HepG2 (cell line): ENCODE measurements around the gene RARS2. TPM values are rescaled to one million over a fixed set of nuclear protein-coding genes. Genes with fewer than 3 reads are reported as not detected.

Experiments used
- ATAC-seq: fragments of 200-7000 bp; cut with Tn5 transposase; 3 replicates; pipeline ENCODE4 v1.9.1; 2020; ENCODE audit warnings: mild to moderate bottlenecking, moderate library complexity
- BruUV-seq: library from RNA; stranded (reverse); fragments of 400-500 nt; replicated peaks from 2 replicates; lab custom pipeline; 2021; lab: Mats Ljungman, UMichigan
- CTCF ChIA-PET: fragments of 300-600 bp; formaldehyde crosslinking; extraction: SDS; loops from one replicate; lab custom pipeline; 2021; ENCODE audit warnings: low total read pairs, inconsistent platforms, low intra/inter-chr PET ratio; lab: Yijun Ruan, JAX
- POLR2A ChIA-PET: fragments of 350-600 bp; sonication (Branson Sonifier 250); formaldehyde crosslinking; loops from one replicate; lab custom pipeline; 2020; ENCODE audit warnings: antibody characterized with exemption, inconsistent platforms; lab: Yijun Ruan, JAX
- DNase-seq: peaks from one replicate; pipeline ENCODE4 v3.0.0-alpha.2; 2015; ENCODE audit warnings: low spot score
- FAIRE-seq: peaks from 3 replicates; lab custom pipeline; 2011; peaks lifted over from hg19 to GRCh38; lab: Jason Lieb, UNC
- H2AFZ ChIP-seq: one replicate; pipeline ENCODE4 v1.6.1; 2011; ENCODE audit warnings: low read length, inconsistent platforms
- H3K27ac ChIP-seq: fragments of 300-600 bp; 3 replicates; pipeline ENCODE4 v1.8.0; 2011; ENCODE audit warnings: mixed run types, mild to moderate bottlenecking, mixed read lengths, low read length, inconsistent platforms; ENCODE audit not compliant: insufficient read depth; ENCODE audit errors: extremely low read length
- H3K27me3 ChIP-seq, 2 experiments: fragments of 200-600 bp in 1 of 2; 2 replicates in 1 of 2; 3 replicates in 1 of 2; pipeline versions ENCODE4 v1.6.0 to v1.8.0; 2011; ENCODE audit warnings: low read length in 2 of 2, mild to moderate bottlenecking in 2 of 2, moderate library complexity in 2 of 2, inconsistent platforms in 1 of 2; ENCODE audit not compliant: insufficient read depth in 2 of 2, control insufficient read depth in 1 of 2
- H3K36me3 ChIP-seq, 2 experiments: fragments of 200-600 bp in 1 of 2; replicated peaks in 1 of 2; 2 replicates in 1 of 2; 3 replicates in 1 of 2; pipeline versions ENCODE4 v1.5.1 to v1.8.0; 2011; ENCODE audit warnings: low read length in 2 of 2, inconsistent platforms in 1 of 2; ENCODE audit not compliant: insufficient read depth in 2 of 2, control insufficient read depth in 1 of 2
- H3K4me1 ChIP-seq: 2 replicates; pipeline ENCODE4 v1.5.1; 2012; ENCODE audit warnings: low read length, inconsistent platforms; ENCODE audit not compliant: insufficient read depth
- H3K4me2 ChIP-seq: 2 replicates; pipeline ENCODE4 v1.6.0; 2011; ENCODE audit warnings: low read depth, low read length, inconsistent platforms
- H3K4me3 ChIP-seq, 3 experiments: fragments of 200-600 bp in 1 of 3; sonication (generic), shearing (Covaris generic) in 1 of 3; replicated peaks in 1 of 3; 2 replicates each; pipeline ENCODE4 v1.5.1; 2011 to 2016; ENCODE audit warnings: low read length in 3 of 3, inconsistent platforms in 2 of 3, low read depth in 2 of 3, mild to moderate bottlenecking in 2 of 3, control low read depth in 1 of 3, mixed read lengths in 1 of 3; ENCODE audit not compliant: insufficient read depth in 1 of 3
- H3K79me2 ChIP-seq: one replicate; pipeline ENCODE4 v1.6.1; 2011; ENCODE audit warnings: low read length, inconsistent platforms; ENCODE audit not compliant: insufficient read depth
- H3K9ac ChIP-seq: 2 replicates; pipeline ENCODE4 v1.6.0; 2011; ENCODE audit warnings: mild to moderate bottlenecking, low read depth, low read length, inconsistent platforms; ENCODE audit not compliant: insufficient read depth
- H3K9me3 ChIP-seq: 2 replicates; pipeline ENCODE4 v1.5.1; 2012; ENCODE audit warnings: mild to moderate bottlenecking, low read length
- H4K20me1 ChIP-seq: 2 replicates; pipeline ENCODE4 v1.6.0; 2011; ENCODE audit warnings: inconsistent platforms, mild to moderate bottlenecking, low read length, moderate library complexity; ENCODE audit not compliant: insufficient read depth
- KLF9 ChIP-seq: IDR thresholded peaks from 2 replicates; pipeline ENCODE4 v1.6.1; 2016; ENCODE audit warnings: low read depth
- PAXIP1 ChIP-seq: sonication (generic); formaldehyde crosslinking; conservative IDR thresholded peaks from 2 replicates; pipeline ENCODE4 v1.4.0; 2020; ENCODE audit warnings: mild to moderate bottlenecking, missing genetic modification reagents, moderate library complexity
- PRDM4 ChIP-seq: sonication (generic); formaldehyde crosslinking; IDR thresholded peaks from 2 replicates; pipeline ENCODE4 v1.9.0; 2021; ENCODE audit warnings: missing genetic modification reagents, borderline replicate concordance
- RXRB ChIP-seq: IDR thresholded peaks from 2 replicates; pipeline ENCODE4 v1.6.1; 2016; ENCODE audit warnings: borderline replicate concordance, missing genetic modification reagents, missing compliant biosample characterization
- STAG1 ChIP-seq: sonication (generic); formaldehyde crosslinking; IDR thresholded peaks from 2 replicates; pipeline ENCODE4 v1.4.0; 2020; ENCODE audit warnings: missing genetic modification reagents
- UBTF ChIP-seq: sonication (generic); formaldehyde crosslinking; IDR thresholded peaks from 2 replicates; pipeline ENCODE4 v1.4.0; 2020; ENCODE audit warnings: mild to moderate bottlenecking, missing genetic modification reagents
- ZBTB21 ChIP-seq: sonication (generic); formaldehyde crosslinking; IDR thresholded peaks from 2 replicates; pipeline ENCODE4 v1.4.0; 2020; ENCODE audit warnings: missing genetic modification reagents
- ZBTB38 ChIP-seq: sonication (generic); formaldehyde crosslinking; IDR thresholded peaks from 2 replicates; pipeline ENCODE4 v1.5.1; 2020; ENCODE audit warnings: mild to moderate bottlenecking, missing genetic modification reagents
- ZBTB7A ChIP-seq: sonication (generic); formaldehyde crosslinking; IDR thresholded peaks from 2 replicates; pipeline ENCODE4 v1.8.0; 2022; ENCODE audit warnings: mild to moderate bottlenecking, missing genetic modification reagents
- ZNF503 ChIP-seq: sonication (generic); formaldehyde crosslinking; IDR thresholded peaks from 2 replicates; pipeline ENCODE4 v1.4.0; 2020; ENCODE audit warnings: missing genetic modification reagents
- ZNF614 ChIP-seq: IDR thresholded peaks from 2 replicates; pipeline ENCODE4 v1.6.1; 2018; ENCODE audit warnings: missing biosample characterization, missing genetic modification reagents, inconsistent platforms, borderline replicate concordance
- ZSCAN9 ChIP-seq: IDR thresholded peaks from 2 replicates; pipeline ENCODE4 v1.6.1; 2016; ENCODE audit warnings: borderline replicate concordance
- WGBS: methylation state at CpG from one replicate; pipeline ENCODE4 v1.1.6; 2017; ENCODE audit warnings: low lambda C conversion rate; 5-methylcytosine and 5-hydroxymethylcytosine counted together
- in situ Hi-C: cut with HindIII; loops from 2 replicates; pipeline ENCODE4 v1.10.0; 2017; ENCODE audit warnings: low pct_unique_long_range_greater_than_20kb; ENCODE audit not compliant: extremely low pct_ligation_motif_present
- intact Hi-C: fragments of 100-400 bp; cut with micrococcal nuclease; formaldehyde crosslinking; loops from one replicate; pipeline ENCODE4 v1.10.0; 2022; ENCODE audit not compliant: unreplicated experiment
- polyA plus RNA-seq, 8 experiments: library from polyadenylated mRNA; depleted of rRNA in 3 of 8; stranded (reverse) in 7 of 8; unstranded in 1 of 8; fragments of >200 nt; fragmentation: Illumina TruSeq in 4 of 8; extraction: Trizol in 4 of 8; gene quantifications; 2 replicates each; pipeline versions ENCODE4 v1.2.1 to v1.2.3, GENCODE V29; 2011 to 2016; ENCODE audit warnings: low read depth in 4 of 8, missing spikeins in 1 of 8, mixed read lengths in 1 of 8; ENCODE audit not compliant: insufficient read depth in 1 of 8
- total RNA-seq, 5 experiments: library from RNA; depleted of rRNA; stranded (reverse); fragments of >200 nt; fragmentation: Illumina TruSeq; extraction: Trizol; gene quantifications; 2 replicates each; pipeline ENCODE4 v1.2.3, GENCODE V29; 2016; ENCODE audit warnings: low read depth in 1 of 5

Gene RARS2
- total and polyA plus RNA-seq, 2 of the 13 experiments (the other 11 are each of a cell fraction or from before 2014, with no cell fraction given), result 23.4 to 80.1 TPM

GRCh38 chr6:87534377-87535047 lies 55.3 kb downstream of the RARS2 start:
- peak; percentile 95 for DNase-seq
- Histone ChIP-seq H4K20me1 (no peaks in the 10 kb centered on the region), H3K9me3 (no peaks in the 10 kb centered on the region), H3K27ac (peak overlapping the region; percentile 86), H3K27me3 (no peaks in the 10 kb centered on the region), H3K4me1 (peaks cover 52% of the 10 kb centered on the region), H3K4me3 (peak overlapping the region in 1 of 3 experiments; percentile 45; a peak in 2 of 6 replicates), H3K9ac (peak overlapping the region; percentile 59), H2AFZ (no peak overlapping the region), H3K79me2 (peaks cover 4% of the 10 kb centered on the region), H3K36me3 (peaks cover 5 to 24% of the 10 kb centered on the region in 2 experiments), H3K4me2 (peak overlapping the region; percentile 76)
- intact Hi-C loops (loop anchor here (5.0 kb wide), 2 partner anchors 48 to 138 kb away; no protein-coding TSS in a partner anchor), in situ Hi-C loops (no loop called here)
- ChIA-PET CTCF (no interaction called here), POLR2A (interaction anchor here (0.9 to 2.0 kb wide), 7 partner anchors 20 to 168 kb away, joined by 4 to 6 read pairs (median 4); partner anchors contain the start of genes AKIRIN2, ORC3 and RARS2)
- BruUV-seq, result TSS peak; percentile 98
- FAIRE-seq, result peak; percentile 94
- WGBS, result 0% methylated on average over 2 of the region's 2 CpGs
- peak; percentile 99 for ATAC-seq
- TF ChIP-seq UBTF (CRISPR knock-in tag) (no peak), ZBTB38 (no peak), STAG1 (CRISPR knock-in tag) (peak; percentile 16; the same call in 1 of the 2 replicates), ZNF614 (CRISPR knock-in tag) (peak; percentile 74; the same call in 1 of the 2 replicates), PRDM4 (CRISPR knock-in tag) (no peak), ZNF503 (peak; percentile 54; the same call in 1 of the 2 replicates), ZBTB21 (CRISPR knock-in tag) (no peak; the same call in 1 of the 2 replicates), KLF9 (CRISPR knock-in tag) (0 out of 2 replicates have a peak, but pooled peaks have one; percentile 61), ZBTB7A (CRISPR knock-in tag) (no peak), ZSCAN9 (CRISPR knock-in tag) (peak; percentile 76; the same call in 1 of the 2 replicates), RXRB (peak; percentile 83), PAXIP1 (CRISPR knock-in tag) (peak; percentile 89)
